Kidney glomerular epithelial cell (primary cell): ENCODE data around the gene TYW3.
A peak's percentile ranks its signal among the peaks of the same experiment; 100 is the strongest.
"Not testable (repeated sequence)": the region's sequence is repeated elsewhere in the genome, so short reads cannot be mapped to it uniquely, and the experiment has no call there.

Source experiments
- DNase-seq: peaks from one replicate; lab custom pipeline; 2025; lab: John Stamatoyannopoulos, UW

TYW3 gene

GRCh38 chr1:74731399-74732052 is 1.4 kb upstream of the TYW3 start:
- DNase-seq: peak; percentile 88

GRCh38 chr1:74732071-74732946 is 643 bp upstream of the TYW3 start:
- DNase-seq: not testable (repeated sequence)

DNA sequence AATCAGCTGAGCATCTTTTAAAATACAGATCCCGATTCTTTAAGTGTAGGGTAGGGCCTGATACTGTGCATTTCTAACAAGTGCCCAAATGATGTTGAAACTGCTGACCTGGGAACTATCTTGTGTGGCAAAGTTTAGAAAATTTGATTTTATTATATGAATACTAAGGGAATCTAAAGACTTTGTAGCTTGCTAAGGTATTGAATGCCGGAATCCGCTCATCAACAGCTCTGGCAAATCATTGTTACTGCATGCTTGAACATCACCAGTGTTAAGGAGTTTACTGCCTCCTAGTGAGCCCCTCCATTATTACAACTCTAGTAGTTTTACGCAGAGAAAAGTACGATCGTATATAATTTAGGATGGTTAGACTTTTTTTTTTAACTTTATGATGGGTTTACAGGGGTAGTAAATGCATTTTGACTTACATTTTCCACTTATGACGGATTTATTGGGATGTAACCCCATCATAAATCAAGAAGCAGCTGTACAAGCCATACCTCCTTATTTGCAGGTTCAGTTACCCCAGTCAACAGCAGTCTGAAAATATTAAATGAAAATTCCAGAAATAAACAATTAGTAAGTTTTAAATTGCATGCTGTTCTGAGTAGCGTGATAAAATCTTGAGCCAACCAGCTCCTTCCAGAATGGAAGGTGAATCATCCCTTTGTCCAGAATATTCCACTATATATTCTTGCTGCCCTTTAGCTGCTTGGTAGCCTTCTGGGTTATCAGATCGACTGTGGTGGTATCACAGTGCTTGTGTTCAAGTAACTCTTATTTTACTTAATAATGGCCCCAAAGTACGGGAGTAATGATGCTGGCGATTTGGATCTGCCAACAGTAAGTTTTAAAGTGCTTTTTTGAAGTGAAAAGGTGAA is 892 bp downstream of the TYW3 start:
- peak; percentile 71 for DNase-seq

GRCh38 chr1:74737333-74737732 is 4.4 kb downstream of the TYW3 start:
- DNase-seq: no peak

GRCh38 chr1:74740307-74740980 is 7.5 kb downstream of the TYW3 start:
- DNase-seq: not testable (repeated sequence)

DNA sequence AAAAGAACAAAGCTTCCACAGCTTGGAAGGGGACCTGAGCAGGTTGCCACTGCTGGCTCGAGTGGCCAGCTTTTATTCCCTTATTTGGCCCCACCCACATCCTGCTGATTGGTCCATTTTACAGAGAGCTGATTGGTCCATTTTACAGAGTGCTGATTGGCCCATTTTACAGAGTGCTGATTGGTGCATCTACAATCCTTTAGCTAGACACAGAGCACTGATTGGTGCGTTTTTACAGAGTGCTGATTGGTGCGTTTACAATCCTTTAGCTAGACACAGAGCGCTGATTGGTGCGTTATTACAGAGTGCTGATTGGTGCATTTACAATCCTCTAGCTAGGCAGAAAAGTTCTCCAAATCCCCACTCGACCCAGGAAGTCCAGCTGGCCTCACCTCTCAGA is 12.3 kb downstream of the TYW3 start:
- not testable (repeated sequence) for DNase-seq

DNA sequence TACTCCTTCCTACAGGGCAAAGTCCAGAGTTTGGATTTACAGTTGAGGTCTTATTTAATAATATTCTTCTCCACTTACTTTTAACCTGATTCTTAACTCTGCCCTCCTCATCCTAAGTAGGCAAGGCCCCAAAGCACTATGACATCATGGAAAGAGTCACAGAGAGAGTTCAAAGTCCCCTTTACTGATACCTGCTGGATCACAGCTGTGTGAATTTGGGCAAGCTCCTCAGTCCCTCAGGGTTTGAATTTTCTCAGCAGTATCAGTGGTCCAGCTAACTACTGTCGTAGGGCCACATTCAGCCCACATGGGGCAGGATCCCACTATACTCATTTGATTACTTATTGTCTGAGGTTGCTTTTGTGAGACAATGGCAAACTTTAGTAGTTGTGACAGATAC is 16.0 kb downstream of the TYW3 start:
- no peak for DNase-seq

DNA sequence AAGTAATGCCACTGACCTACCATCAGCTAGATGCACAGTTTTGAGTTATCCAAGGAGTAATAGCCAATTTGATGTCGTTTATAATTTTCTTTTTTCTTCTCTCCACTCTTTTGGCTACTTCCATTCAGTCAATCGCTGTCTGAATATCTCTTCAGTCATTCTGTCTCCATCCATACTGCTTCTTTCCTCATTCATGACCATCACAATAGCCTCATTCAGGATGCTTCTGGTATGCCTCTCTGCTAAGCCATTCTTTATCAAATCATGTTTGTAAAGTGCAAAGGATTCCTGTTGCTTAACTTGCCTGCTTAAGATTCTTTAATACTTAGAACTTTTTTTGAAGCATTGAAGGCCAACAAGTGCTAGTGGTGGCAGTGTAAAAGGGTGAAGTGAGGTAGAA is 20.2 kb downstream of the TYW3 start:
- no peak for DNase-seq

- DNase-seq: no peak
These were observed 22.5 kb downstream of the TYW3 start for GRCh38 chr1:74755475-74755874.

DNA sequence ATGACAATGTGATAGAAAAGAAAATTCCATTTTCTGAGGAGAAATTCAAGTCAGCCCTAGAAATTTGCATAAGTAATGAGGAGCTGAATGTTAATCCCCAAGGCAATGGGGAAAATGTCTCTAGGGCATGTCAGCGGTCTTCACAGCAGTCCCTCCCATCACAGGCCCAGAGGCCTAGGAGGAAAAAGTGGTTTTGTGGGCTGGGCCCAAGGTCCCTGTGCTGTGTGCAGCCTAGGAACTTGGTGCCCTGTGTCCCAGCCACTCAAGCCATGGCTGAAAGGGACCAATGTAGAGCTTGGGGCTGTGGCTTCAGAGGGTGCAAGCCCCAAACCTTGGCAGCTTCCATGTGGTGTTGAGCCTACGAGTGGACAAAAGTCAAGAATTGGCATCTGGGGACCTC is 23.7 kb downstream of the TYW3 start:
- not testable (repeated sequence) for DNase-seq

DNA sequence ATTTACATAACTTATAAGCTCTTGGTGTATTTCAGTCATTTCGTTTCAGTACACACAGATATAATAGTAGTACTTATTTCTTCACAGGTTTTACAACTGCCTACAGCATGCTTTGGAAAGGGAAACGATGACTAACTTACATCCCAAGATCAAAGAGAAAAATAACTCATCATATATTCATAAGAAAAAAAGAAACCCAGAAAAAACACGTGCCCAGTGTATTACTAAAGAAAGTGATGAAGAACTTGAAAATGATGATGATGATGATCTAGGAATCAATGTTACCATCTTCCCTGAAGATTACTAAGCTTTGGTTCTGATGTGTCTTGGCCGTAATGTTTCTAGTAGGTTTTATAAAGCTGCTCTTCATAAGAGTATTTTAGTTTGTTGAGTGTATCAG is 30.9 kb downstream of the TYW3 start:
- no peak for DNase-seq

GRCh38 chr1:74766579-74766978 is 33.6 kb downstream of the TYW3 start:
- DNase-seq: no peak

DNA sequence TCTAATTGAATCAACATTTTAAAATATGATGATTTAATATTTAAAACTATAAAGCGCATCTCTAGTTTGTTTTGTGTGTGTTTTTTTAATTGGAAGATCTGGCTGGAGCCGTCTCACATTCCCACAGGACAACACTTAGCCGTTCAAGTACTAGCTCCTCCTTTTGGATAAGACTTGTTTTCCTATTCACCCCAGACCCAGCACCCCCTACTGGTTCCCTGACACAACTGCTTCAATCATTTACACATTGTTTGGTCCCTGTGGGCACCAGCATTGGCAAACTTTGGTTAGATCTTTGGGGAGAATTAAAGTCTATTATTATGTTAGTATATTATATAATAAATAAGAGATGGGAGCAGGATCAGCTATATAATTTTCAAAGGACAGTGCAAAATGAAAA is 34.5 kb downstream of the TYW3 start:
- no peak for DNase-seq

- DNase-seq: peak; percentile 29
These were observed 39.1 kb downstream of the TYW3 start for GRCh38 chr1:74771913-74772515.

- no peak for DNase-seq
These were observed 40.0 kb downstream of the TYW3 start for GRCh38 chr1:74772945-74773344.

DNA sequence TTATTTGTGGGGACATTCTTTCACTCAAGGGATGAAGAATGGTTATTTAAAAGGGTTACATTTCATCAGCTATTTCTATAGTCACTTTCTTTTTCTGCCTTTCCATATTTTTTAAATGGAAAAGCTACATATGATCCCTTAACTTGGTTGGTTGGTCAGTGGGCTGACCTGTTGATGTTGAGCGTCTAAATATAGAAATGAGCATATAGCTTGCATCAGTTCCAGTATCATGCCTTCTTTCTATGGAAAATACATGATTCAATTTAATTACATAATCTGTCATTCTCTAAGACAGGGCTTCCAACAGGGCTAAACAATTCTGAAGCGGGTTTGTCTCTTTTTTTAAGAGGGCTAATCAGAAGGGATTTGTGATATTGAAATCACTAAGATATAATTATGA is 40.6 kb downstream of the TYW3 start:
- DNase-seq: no peak

- DNase-seq: no peak
These were observed 42.8 kb downstream of the TYW3 start for GRCh38 chr1:74775735-74776134.

DNA sequence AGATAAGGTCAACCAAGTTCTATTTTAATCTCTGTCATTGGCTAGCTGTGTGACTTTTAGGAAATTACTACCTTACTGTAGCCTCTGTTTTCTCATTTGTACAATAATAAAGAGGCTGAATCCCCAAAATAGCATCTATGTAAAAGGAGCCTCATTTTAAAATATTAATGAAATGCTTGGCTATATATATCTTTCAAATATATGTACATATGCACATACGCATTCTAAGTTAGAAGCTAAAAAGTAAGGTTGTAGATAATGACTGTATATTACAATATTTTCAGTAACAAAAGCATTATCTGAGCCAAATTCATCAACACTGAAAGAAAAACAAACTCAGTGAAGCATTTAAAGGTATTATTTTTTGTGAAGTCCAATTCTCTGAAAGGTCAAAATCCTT is 44.6 kb downstream of the TYW3 start:
- DNase-seq: no peak

- no peak for DNase-seq
These were observed 46.8 kb downstream of the TYW3 start for GRCh38 chr1:74779750-74780149.

- DNase-seq: no peak
These were observed 47.6 kb downstream of the TYW3 start for GRCh38 chr1:74780594-74780993.

DNA sequence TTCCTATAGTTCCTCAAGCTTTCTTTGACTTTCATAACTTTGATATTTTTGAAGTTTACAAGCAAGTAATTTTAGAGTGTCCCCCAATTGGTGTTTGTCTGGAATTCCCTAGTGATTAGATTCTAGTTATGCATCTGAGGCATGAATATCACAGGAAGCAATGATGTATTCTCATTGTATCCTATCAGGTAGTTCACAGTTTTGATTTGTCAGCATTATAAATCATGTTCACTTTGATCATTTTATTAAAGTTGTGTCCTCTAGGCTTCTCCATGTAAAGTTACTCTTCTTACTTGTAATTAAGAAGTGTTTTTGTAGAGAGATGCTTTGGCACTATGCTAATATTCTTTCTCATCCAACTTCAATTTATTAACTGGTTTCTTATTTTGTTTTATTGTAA is 53.0 kb downstream of the TYW3 start:
- DNase-seq: no peak

DNA sequence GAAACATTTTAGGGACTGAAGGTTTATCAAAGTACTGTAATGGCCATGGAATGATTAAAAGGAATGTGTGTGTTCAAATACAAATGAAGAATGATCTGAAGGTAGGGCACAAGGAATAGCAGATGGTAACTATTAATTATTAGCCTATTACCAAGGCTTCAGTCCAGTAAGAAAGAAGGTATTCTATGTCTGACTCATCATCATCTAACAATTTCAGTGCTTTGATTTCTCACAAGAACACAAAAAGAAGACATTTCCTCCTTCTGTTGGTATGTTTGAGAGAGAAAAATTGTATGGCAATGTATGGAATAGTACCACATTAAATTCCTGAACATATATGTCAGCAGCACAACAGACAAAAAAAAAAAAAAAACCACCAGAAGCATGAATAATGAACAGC is 57.5 kb downstream of the TYW3 start:
- DNase-seq: peak; percentile 71
